Choroid plexus epithelial cell (primary cell): ENCODE data around the gene MED25.

Experiments used
- DNase-seq: peaks from one replicate; pipeline ENCODE4 v3.0.0-alpha.2; 2010; ENCODE audit warnings: low read depth
- H3K4me3 ChIP-seq: 2 replicates; pipeline ENCODE4 v1.5.1; 2011; ENCODE audit warnings: low read depth, mild to moderate bottlenecking, control low read depth, low read length, moderate library complexity
- TF ChIP-seq, protein P1 (sequence below): conservative IDR thresholded peaks from 2 replicates; pipeline ENCODE4 v1.5.1; 2011; ENCODE audit warnings: low read depth, mild to moderate bottlenecking, control low read depth, inconsistent platforms, low read length, moderate library complexity

Gene MED25

DNA sequence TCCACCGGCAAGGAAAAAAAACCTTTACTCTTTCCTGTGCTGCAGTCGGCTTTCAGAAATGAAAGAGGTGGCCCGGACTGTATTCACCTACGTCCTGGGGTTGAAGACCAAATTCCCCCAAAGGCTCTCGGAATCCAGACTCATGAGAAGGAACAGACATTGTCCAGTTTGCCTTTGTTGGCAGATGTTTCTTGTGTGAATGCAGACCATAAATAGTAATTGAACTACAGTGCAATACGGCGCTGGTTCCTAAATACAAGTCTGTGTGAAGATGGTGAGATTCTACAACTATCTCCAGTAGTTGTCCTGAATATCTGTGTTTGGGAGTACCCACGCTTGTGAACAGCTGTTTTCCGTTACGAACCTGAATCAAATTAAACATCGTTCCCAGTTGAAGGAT lies 21.6 kb downstream of the MED25 start:
- TF ChIP-seq, protein P1, sequence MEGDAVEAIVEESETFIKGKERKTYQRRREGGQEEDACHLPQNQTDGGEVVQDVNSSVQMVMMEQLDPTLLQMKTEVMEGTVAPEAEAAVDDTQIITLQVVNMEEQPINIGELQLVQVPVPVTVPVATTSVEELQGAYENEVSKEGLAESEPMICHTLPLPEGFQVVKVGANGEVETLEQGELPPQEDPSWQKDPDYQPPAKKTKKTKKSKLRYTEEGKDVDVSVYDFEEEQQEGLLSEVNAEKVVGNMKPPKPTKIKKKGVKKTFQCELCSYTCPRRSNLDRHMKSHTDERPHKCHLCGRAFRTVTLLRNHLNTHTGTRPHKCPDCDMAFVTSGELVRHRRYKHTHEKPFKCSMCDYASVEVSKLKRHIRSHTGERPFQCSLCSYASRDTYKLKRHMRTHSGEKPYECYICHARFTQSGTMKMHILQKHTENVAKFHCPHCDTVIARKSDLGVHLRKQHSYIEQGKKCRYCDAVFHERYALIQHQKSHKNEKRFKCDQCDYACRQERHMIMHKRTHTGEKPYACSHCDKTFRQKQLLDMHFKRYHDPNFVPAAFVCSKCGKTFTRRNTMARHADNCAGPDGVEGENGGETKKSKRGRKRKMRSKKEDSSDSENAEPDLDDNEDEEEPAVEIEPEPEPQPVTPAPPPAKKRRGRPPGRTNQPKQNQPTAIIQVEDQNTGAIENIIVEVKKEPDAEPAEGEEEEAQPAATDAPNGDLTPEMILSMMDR, result no peak
- no peak for DNase-seq
- H3K4me3 ChIP-seq, result no peak overlapping the region

- no peak for DNase-seq
- no peak overlapping the region for H3K4me3 ChIP-seq
- TF ChIP-seq, protein P1, result no peak
Measured at GRCh38 chr19:49840321-49840720, 22.2 kb downstream of the MED25 start.

GRCh38 chr19:49840736-49841249 lies 22.7 kb downstream of the MED25 start:
- no peak overlapping the region for H3K4me3 ChIP-seq
- DNase-seq, result no peak
- TF ChIP-seq, protein P1, result no peak

- TF ChIP-seq, protein P1, result no peak
- no peak overlapping the region for H3K4me3 ChIP-seq
- DNase-seq, result no peak
Measured at GRCh38 chr19:49843265-49843664, 25.2 kb downstream of the MED25 start.

DNA sequence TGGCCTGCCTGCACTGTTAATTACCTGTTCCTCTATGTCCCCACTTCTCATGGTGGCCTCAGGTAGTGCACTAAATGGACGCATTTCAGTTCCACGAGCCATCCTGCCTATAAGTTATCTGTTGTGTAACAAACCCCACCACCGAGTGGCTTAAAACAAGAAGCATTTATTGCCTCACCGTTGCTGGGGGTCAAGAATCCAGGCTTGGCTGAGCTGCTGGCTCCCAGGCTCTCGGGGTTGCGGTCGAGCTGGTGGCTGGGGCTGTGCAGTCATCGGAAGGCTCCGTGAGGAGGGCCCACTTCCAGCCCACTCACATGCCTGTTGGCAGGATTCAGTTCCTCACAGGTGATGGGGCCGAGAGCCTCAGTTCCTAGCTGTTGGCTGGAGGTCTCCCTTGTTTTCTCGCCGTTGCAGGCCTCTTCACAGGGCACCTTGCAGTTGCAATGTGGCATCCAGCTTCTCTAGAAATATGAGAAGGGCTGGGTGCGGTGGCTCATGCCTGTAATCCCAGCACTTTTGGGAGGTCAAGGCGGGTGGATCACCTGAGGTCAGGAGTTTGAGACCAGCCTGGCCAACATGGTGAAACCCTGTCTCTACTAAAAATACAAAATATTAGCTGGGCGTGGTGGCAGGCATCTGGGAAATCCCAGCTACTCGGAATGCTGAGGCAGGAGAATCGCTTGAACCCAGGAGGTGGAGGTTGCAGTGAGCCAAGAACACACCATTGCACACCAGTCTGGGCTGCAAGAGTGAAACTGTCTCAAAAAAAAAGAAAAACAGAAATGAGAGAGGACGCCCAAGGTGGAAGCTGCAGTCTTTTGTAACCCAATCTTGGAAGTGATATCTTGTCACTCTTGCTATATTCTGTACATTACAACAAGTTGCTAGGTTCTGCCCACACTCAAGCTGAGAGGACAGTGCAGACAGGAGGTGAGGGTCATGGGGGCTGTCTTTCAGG lies 26.3 kb downstream of the MED25 start:
- TF ChIP-seq, protein P1, result no peak
- no peak for DNase-seq
- no peak overlapping the region for H3K4me3 ChIP-seq

- TF ChIP-seq, protein P1, result peak; percentile 44
- peak; percentile 59 for DNase-seq
- H3K4me3 ChIP-seq, result no peak overlapping the region
Measured at GRCh38 chr19:49845414-49845813, 27.3 kb downstream of the MED25 start.
